Measurements from ENCODE around the gene CHIC2.
"Not testable (repeated sequence)": the region's sequence is repeated elsewhere in the genome, so short reads cannot be mapped to it uniquely, and the experiment has no call there.

The CHIC2 gene

DNA sequence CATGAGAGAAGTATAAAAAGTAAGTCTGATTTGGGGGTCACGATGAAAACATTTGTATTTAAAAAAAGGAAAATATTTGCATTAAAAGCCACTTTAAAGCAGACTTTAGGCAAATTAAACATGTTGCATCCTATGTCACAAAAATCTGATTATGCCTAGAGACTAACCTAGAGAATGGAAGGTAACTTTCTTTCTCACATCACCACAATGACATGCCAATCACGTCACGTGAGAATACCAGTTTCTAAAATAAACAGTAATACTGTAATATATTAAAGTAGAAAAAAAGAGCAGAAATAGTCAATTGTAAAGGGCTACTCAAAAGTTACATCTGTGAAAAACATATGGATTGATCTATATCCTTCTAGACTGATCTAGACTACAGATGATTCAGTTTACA, 3.3 kb downstream of the CHIC2 start:
- no peak for DNase-seq (ENCODE audit: low spot score)

DNA sequence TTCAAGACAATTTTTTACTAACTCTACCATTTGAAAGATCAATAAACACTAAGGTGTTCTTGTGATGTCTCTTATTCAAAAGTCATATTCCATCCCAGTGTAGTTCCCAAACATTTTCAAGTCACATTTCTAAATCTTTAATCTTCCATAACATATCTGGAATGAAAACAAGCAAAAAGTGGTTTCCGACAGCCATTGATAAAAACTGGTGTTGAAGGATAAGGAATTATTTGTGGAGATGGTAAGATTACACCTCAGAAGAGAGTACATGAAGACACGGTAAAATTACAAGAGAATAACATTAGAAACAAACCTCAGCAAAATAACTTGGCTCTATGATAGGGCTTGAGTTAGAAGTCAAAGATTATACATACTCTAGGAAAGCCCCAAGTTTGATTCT, 4.3 kb downstream of the CHIC2 start:
- DNase-seq (ENCODE audit: low spot score) = no peak

DNA sequence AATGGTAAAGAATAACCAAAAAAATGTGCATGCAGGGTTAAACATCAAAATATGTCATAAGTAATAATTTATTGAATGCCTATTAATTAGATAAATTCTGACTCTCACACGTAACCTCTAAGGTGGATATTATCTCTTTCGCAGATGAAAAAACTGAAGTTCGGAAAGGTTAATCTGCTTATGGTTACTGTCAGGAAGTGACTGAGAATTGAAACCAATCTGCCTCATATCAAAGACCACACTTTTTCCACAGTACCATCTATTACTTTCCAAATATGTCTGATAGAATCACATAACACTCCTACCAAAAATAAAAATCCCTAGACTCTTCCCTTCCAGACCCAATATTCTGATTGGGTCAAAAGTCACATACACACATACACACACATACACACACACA, 6.2 kb downstream of the CHIC2 start:
- no peak for DNase-seq (ENCODE audit: low spot score)

DNA sequence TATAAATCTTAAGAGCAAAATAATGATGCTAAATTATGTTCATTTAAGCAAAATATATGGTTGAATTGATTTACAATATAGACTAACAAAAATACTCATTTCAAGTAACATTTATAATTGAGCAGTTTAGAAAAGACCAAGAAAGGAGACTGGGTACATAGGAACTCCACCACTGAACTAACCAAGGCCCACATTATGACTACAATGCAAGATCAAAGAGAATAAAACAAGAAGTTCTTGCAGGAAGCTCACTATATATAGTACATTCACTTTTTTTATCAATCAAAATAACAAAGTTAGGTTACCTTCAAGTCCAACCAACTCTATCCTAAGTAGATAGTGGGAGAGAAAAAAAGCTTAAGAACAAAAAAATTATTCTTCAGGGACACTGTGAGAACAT, 8.0 kb downstream of the CHIC2 start:
- DNase-seq (ENCODE audit: low spot score) = no peak

DNA sequence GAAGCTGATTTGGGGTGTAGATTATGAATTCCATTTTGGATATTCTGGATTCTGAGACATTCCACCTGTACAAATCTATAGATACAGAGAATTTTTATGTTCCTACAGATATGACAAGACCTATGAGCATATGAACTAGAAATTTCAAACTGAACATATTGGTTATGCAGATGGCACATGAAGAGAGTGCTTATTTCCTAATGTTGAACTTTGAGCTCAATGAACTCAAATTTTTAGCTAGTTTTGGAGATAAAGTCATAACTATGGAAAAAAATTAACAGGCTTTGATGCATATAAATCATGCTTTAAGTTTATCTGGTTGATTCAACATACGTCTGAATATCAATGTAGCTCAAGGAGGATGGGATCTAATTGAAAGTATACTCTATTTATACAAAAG, 8.9 kb downstream of the CHIC2 start:
- DNase-seq (ENCODE audit: low spot score) = no peak

DNA sequence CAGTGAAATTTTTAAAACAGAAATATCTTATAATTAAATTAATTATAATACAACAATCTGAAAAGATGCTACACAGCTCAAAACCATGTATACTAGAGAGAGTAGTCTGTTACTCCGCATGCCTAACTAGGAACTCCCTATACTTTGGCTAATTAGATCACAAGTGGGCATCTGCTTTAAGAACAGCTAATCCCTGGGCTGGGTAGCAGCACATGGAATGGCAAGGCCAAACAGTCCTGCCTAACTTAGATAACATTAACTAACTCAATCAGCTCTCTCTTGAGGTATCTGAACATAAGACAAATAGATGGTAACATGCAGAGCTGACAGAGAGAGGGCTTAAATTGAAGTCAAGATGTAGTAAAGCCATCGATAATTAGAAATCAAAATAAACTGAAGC, 9.9 kb downstream of the CHIC2 start:
- no peak for DNase-seq (ENCODE audit: low spot score)

DNA sequence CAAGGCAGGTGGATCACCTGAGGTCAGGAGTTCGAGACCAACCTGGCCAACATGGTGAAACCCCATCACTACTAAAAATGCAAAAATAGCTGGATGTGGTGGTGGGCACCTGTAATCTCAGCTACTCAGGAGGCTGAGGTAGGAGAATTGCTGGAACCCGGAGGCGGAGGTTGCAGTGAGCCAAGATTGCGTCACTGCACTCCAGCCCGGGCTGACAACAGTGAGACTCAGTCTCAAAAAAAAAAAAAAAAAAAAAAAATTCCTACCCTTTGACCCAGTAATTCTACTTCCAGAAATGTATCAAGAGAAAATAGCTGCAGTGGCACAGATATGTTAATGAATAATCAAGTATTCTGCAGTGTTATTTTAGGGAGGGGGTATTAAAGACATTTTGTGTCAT, 11.1 kb downstream of the CHIC2 start:
- not testable (repeated sequence) for DNase-seq (ENCODE audit: low spot score)

DNA sequence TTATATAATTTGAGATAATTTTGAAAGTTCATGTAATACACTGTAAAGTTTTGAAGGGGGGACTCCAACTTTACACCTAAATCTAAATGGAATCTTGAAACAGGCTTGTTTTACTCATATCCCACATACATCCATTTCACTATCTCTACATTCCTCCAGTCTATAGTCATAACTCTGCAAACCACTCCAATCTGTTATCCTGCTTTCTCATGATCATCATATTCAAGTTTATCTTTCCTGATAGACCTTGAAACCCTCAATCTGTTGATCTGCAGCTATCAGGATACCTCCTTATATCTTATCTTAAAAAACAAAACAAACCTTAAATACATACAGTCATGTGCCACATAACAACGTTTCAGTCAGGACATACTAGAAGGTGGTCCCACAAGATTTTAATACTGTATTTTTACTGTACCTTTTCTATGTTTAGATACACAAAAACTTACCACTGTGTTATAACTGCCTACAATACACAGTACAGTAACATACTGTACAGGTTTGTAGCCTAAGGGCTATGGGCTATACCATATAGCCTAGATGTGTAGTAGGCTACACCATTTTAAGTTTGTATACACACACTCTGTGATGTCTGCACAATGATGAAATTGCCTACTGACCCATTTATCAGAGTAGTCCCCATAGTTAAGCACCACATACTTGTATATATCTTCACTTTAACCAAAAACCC, 14.0 kb downstream of the CHIC2 start:
- DNase-seq (ENCODE audit: low spot score) = no peak

DNA sequence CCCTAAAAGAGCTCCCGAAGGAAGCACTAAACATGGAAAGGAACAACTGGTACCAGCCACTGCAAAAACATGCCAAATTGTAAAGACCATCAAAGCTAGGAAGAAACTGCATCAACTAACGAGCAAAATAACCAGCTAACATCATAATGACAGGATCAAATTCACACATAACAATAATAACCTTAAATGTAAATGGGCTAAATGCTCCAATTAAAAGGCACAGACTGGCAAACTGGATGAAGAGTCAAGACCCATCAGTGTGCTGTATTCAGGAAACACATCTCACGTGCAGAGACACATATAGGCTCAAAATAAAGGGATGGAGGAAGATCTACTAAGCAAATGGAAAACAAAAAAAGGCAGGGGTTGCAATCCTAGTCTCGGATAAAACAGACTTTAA, 20.8 kb downstream of the CHIC2 start:
- not testable (repeated sequence) for DNase-seq (ENCODE audit: low spot score)

DNA sequence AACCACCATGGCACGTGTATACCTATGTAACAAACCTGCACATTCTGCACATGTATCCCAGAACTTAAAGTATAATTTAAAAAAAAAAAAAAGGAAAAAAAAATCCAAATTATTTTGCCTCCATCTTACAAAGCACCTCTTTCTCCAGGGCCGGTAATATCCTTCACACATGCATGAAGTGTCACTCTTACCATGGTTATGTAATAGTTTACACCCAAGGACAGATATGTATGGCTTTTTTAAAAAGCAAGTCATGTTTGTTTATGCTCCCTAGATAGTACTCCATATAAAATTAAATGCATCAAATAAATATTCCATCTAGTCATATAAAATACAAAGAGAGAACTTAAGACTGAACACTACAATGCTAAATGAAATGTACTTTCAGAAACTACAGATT, 22.5 kb downstream of the CHIC2 start:
- no peak for DNase-seq (ENCODE audit: low spot score)

DNA sequence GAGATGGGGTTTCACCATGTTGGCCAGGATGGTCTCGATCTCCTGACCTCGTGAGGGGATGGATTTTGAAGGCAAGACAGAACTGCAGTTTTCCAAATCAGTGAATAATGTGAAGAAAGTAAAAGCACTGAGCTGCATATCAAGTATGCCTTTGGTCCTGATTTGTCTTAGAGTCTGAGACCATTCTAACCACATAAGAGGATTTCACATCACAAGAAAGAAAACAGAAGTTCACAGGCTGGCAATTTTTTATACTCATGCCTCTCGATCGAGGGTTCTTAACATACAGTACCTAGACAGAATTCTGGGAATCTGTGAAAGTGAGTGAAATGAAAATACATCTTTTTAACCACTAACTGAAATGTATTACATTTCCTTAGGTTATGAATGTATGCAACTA, 23.3 kb downstream of the CHIC2 start:
- no peak for DNase-seq (ENCODE audit: low spot score)

DNA sequence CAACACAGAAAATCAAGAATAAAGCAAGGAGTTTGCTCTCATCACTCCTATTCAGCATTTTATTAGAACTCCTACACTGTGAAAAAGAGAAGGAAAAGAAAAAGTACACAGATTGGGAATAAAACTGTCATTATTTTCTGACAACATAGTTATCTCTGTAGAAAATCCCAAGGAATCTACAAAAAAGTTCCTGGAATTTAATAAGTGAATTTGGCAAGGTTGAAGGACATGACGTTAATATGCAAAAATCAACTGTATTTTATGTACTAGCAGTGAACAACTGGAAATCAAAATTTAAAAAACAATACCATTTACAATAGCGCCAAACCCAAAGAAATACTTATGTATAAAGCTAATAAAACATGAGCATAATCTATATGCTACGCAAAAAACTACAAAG, 26.3 kb downstream of the CHIC2 start:
- DNase-seq (ENCODE audit: low spot score) = no peak

DNA sequence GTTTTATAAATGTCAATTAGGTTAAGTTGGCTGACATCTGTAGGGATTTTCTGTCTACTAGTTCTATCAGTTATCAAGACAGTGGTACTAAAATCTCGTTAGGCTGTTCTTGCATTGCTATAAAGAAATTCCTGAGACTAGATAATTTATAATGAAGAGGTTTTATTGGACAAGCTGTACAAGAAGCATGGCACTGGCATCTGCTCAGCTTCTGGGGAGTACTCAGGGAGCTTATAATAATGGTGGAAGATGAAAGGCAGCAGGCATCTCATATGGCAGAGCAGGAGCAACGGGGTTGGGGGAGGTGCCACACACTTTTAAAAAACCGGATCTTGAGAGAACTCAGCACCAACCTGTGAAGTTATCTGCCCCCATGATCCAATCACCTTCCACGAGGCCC, 28.2 kb downstream of the CHIC2 start:
- DNase-seq (ENCODE audit: low spot score) = no peak

DNA sequence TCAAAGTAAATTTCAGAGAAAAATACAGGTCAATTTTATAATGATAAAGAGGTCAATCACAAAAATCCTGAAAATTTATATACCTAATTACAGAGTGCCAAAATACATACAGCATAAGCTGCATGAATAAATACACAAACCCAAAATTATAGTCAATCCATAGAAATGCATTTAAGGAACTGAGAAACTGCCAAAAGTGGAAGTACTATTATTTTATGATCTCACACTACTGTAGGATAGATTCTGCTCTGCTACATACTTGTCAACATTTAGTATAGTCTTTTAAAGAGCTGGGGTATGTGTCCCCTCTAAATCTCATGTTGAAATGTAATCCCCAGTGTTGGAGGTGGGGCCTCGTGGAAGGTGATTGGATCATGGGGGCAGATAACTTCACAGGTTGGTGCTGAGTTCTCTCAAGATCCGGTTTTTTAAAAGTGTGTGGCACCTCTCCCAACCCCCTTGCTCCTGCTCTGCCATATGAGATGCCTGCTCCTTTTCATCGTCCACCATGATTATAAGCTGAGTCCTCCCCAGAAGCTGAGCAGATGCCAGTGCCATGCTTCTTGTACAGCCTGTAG, 31.8 kb downstream of the CHIC2 start:
- no peak for DNase-seq (ENCODE audit: low spot score)

DNA sequence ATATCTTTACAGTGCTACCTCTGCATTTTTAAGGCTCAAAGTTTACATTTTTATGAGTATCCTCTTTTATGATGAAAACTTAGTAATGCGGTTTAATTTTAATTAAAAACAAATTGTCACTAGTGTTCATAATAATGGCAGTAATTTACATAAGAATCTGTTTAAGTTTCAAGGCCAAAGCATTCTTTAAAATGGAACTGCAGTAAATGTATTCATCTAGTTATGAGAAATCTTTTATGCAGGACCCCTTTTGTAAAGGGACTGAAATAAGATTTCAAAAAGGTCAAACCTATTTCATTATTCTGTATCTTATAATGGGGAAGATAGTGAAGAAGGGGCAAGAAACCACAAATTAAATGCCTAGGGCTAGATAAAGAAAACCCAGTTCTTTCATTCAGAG, 37.1 kb downstream of the CHIC2 start:
- no peak for DNase-seq (ENCODE audit: low spot score)

DNA sequence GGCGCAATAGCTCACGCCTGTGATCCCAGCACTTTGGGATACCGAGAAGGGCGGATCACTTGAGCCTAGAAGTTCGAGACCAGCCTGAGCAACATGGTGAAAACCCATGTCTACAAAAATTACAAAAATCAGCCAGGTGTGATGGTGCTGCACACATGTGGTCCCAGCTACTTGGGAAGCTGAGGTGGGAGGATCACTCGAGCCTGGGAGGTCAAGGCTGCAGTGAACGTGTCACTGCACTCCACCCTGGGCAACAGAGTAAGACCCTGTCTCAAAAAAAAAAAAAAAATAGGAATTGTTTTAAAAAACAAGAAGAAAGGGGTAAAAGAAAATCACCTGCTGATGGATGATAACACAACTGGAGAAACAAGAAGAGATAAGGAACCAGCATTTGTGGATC, 38.8 kb downstream of the CHIC2 start:
- DNase-seq (ENCODE audit: low spot score) = no peak

DNA sequence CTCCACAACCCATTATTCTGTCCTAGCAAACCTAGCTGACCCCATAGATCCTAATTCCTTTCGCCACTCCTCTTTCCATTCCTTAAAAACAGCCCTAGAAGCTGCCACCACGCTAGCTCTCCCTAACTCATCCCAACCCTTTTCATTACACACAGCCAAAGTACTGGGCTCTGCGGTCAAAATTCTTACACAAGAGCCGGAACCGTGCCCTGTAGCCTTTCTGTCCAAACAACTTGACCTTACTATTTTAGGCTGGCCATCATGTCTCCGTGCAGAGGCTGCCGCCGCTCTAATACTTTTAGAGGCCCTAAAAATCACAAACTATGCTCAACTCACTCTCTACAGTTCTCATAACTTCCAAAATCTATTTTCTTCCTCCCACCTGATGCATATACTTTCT, 41.4 kb downstream of the CHIC2 start:
- not testable (repeated sequence) for DNase-seq (ENCODE audit: low spot score)

DNA sequence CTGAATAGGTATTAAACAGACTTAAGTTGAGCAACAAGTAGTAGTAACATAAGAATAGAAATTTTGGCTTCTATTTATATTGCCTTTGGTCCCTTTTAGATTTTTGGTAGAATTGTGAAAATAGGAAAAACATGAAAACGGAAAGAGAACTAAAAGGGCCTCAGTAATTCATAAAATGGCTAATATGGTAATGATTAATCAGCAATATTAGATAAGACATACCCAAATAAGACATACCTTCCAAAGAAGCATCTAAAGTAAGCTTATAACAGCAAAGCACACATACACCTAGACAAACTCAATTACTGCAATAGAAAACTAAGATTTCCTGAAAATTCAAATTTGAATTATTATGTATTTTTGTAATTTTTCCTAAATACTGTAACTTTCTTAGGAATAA, 46.4 kb downstream of the CHIC2 start:
- DNase-seq (ENCODE audit: low spot score) = no peak

DNA sequence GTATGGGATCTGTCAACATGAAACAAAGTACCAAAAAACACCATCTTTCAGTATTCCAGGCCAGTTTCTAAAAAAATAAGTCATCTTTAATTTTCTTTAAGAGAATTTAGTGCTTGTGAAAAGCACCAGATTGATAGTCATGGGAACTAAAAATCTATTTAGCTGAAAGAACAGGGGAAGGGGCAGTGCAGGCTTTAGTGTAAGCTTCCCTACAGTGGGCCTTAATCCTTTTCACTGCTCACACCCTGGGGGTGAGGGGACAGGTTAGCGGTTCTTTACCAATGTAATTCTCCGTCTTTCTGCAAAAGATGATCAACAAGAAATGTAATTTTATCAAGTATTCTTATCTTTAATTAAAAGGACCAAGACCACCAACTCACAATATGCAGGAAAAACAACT, 47.1 kb downstream of the CHIC2 start:
- DNase-seq (ENCODE audit: low spot score) = no peak

DNA sequence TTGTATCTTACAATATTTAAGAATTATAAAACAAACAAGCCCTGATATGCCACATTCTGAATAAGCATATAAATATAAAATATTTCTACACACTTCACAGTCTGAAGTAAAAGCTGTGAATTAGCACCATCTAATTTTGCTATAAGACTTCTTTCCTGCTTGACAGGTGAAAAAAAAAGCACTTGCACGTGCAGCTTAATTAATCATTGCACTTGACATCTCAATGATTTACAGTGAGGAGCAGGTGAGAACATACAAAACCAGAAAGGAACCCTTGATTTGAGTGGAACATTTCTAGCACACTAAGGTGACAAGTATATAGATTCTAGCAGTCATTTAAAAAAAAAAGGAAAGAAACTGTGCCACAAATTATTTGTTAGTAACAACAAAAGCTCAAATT, 47.9 kb downstream of the CHIC2 start:
- DNase-seq (ENCODE audit: low spot score) = no peak

DNA sequence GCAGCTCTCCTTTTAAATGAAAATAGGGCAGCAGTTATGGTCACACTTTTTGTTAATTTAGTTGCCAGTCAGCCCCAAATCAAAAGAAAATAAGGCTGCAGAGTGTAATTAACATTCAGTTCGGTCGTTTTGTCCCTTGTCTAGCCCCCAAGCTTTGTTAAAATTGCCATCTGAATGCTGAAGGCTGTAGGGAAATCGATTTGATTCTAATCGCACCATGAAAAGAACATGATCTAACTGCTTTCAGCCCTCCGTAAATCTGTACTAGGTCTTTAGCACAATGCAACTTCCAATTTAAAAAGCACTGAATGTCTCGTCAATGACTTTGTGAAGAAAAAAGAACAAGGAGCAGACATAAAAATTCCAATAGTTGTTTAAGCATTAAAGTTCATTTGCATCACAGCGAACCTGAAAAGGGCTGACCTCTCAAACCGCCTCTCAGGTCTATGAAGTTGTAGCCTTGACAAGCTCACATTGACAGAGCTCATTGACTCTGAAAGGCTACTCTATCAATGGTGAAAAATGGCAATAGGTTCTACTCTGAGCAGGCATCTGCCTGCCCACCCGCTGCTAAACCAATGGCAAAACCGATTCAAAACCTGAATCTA, 48.9 kb downstream of the CHIC2 start:
- DNase-seq (ENCODE audit: low spot score) = no peak

DNA sequence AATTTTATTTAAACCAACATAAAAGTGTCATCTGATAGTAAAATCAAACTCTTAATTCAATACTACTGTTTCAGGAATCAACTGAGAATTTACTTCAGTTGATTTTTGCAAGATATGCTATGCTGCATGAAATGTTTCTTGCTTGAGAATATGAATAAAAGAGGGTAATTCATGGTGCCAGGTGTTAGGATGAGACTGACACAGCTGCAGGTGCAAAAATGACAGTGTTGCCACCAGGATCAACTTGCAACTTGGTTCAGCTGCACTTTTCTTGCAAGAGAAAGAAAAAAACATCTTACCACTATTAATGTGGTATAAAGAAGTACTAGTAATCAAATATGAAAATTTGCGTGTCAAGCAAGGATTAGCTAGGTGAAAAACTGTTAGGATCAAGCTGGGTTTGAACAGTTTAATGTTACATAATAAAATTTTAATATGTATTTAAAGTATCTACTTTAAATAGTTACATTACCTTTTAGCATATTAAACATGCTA, 49.7 kb downstream of the CHIC2 start:
- DNase-seq (ENCODE audit: low spot score) = no peak

DNA sequence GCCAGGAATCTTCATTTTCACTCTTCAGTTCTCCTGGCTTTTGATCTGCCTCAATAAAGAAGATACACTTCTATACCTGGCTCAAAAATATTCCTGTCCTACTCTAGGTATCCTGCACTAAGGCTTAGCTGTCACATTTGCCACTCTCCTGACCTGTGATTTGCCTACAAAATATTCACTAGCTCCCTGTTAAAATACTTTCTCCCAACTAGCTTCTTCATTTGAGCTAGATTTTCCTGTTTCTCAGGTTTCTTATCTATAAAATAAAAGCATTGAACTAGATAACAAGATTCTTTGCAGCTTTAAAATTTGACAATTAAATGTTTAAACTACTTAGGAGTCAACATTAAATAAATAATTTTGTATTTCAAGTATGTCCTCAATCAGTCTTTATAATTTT, 53.2 kb downstream of the CHIC2 start:
- no peak for DNase-seq (ENCODE audit: low spot score)

DNA sequence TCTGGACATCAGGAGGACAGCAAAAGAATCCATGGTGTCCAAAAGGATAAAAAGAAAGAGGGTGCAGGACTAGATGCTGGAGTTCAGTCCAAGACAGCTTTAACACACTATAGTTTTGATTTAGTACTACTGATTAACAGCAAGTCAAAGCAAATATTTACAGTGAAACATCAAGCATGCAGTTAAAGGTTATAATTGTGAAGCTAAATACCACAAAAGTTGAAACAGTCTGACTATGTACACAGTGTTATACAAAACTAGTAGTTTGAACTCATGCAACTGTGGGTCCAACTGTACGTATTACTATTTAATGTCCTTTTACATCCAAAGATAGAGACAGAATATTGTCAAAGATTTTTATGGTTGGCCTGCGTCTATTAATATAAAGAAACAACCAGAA, 57.6 kb downstream of the CHIC2 start:
- no peak for DNase-seq (ENCODE audit: low spot score)

Data from left forelimb (tissue), 1 donor.